A673 (cell line): Measurements from ENCODE around the gene PATJ. TPM values are rescaled to one million over a fixed set of nuclear protein-coding genes. Genes with fewer than 3 reads are reported as not detected.

Experiments
- BruUV-seq: library from RNA; stranded (reverse); fragments of 400-500 nt; replicated peaks from 2 replicates; lab custom pipeline; 2021; lab: Mats Ljungman, UMichigan
- CTCF ChIA-PET: fragments of 300-600 bp; sonication (Branson Sonifier 250); formaldehyde crosslinking; loops from one replicate; lab custom pipeline; 2022; ENCODE audit warnings: antibody characterized with exemption; lab: Charles Lee
- POLR2A ChIA-PET: fragments of 300-600 bp; sonication (Branson Sonifier 250); formaldehyde crosslinking; loops from one replicate; lab custom pipeline; 2022; ENCODE audit warnings: antibody characterized with exemption; ENCODE audit not compliant: low non-redundant PET; lab: Charles Lee
- DNase-seq: peaks from one replicate; pipeline ENCODE4 v3.0.0-alpha.2; 2015; ENCODE audit warnings: low spot score
- H3K27ac ChIP-seq: fragments of 200-600 bp; sonication (generic); 2 replicates; pipeline ENCODE4 v1.5.1; 2016; ENCODE audit warnings: mixed run types, low read depth, mild to moderate bottlenecking, mixed read lengths, antibody characterized with exemption, low read length; ENCODE audit not compliant: poor library complexity, severe bottlenecking
- H3K27me3 ChIP-seq: fragments of 200-600 bp; sonication (generic); replicated peaks from 2 replicates; pipeline ENCODE4 v1.6.1; 2017; ENCODE audit warnings: mixed run types, low read depth, mild to moderate bottlenecking, mixed read lengths, antibody characterized with exemption, low read length; ENCODE audit not compliant: insufficient read depth, poor library complexity
- H3K36me3 ChIP-seq: fragments of 200-600 bp; sonication (generic); 2 replicates; pipeline ENCODE4 v1.6.1; 2016; ENCODE audit warnings: mixed run types, mild to moderate bottlenecking, mixed read lengths, antibody characterized with exemption, low read length; ENCODE audit not compliant: insufficient read depth, poor library complexity, severe bottlenecking
- H3K4me1 ChIP-seq: fragments of 200-600 bp; sonication (generic); 2 replicates; pipeline ENCODE4 v1.6.1; 2017; ENCODE audit warnings: mixed run types, mild to moderate bottlenecking, mixed read lengths, antibody characterized with exemption, low read length; ENCODE audit not compliant: insufficient read depth, poor library complexity, severe bottlenecking
- H3K4me3 ChIP-seq: fragments of 200-600 bp; sonication (generic); 2 replicates; pipeline ENCODE4 v1.5.1; 2016; ENCODE audit warnings: low read depth, mixed run types, mild to moderate bottlenecking, mixed read lengths, low read length; ENCODE audit not compliant: poor library complexity, severe bottlenecking
- H3K9me3 ChIP-seq: fragments of 200-600 bp; sonication (generic); 2 replicates; pipeline ENCODE4 v1.6.1; 2016; ENCODE audit warnings: mixed run types, low read depth, mild to moderate bottlenecking, mixed read lengths, antibody characterized with exemption, low read length; ENCODE audit not compliant: poor library complexity, severe bottlenecking
- CTCF ChIP-seq: fragments of 300-800, 200-600 bp; sonication (generic); conservative IDR thresholded peaks from 2 replicates; pipeline ENCODE4 v1.5.1; 2017; ENCODE audit warnings: low read depth, mild to moderate bottlenecking, antibody characterized with exemption, low read length, moderate library complexity, mixed read lengths
- EZH2 ChIP-seq: fragments of 200-600 bp; sonication (generic); IDR thresholded peaks from 2 replicates; pipeline ENCODE4 v1.6.1; 2017; ENCODE audit warnings: borderline replicate concordance, low read depth, mild to moderate bottlenecking, mixed read lengths, antibody characterized with exemption, low read length; ENCODE audit not compliant: poor library complexity, severe bottlenecking
- intact Hi-C: fragments of 100-400 bp; cut with micrococcal nuclease; formaldehyde crosslinking; loops from one replicate; pipeline ENCODE4 v1.10.0; 2022; ENCODE audit not compliant: unreplicated experiment
- total RNA-seq: library from RNA; stranded (reverse); gene quantifications from 2 replicates; pipeline ENCODE4 v1.2.3, GENCODE V29; 2021

PATJ gene
- total RNA-seq, 1 experiment from 2014 or later = 6.6 TPM

- Histone ChIP-seq H3K27ac (no peak overlapping the region), H3K9me3 (no peaks in the 10 kb centered on the region), H3K4me3 (no peak overlapping the region), H3K36me3 (no peaks in the 10 kb centered on the region), H3K4me1 (peaks cover 23% of the 10 kb centered on the region), H3K27me3 (no peaks in the 10 kb centered on the region)
- ChIA-PET POLR2A (no interaction called here), CTCF (interaction anchor here (0.6 to 0.7 kb wide), 3 partner anchors 322 to 537 kb away, joined by 3 to 9 read pairs (median 5); no protein-coding TSS in a partner anchor)
- no peak for DNase-seq
- BruUV-seq = no TSS peak
- intact Hi-C loops = loop anchor here (5.0 to 10.0 kb wide), 6 partner anchors 206 to 879 kb away; no protein-coding TSS in a partner anchor
- no peak for TF ChIP-seq EZH2
- TF ChIP-seq CTCF = no peak
These were observed 109.0 kb downstream of the PATJ start for GRCh38 chr1:61851235-61851634.

GRCh38 chr1:61851849-61852669, 109.8 kb downstream of the PATJ start:
- ChIA-PET CTCF (interaction anchor here (0.6 to 1.2 kb wide), 5 partner anchors 185 to 1881 kb away, joined by 3 to 9 read pairs (median 4); no protein-coding TSS in a partner anchor), POLR2A (no interaction called here)
- Histone ChIP-seq H3K9me3 (no peaks in the 10 kb centered on the region), H3K36me3 (no peaks in the 10 kb centered on the region), H3K4me1 (peaks cover 23% of the 10 kb centered on the region), H3K4me3 (no peak overlapping the region), H3K27me3 (no peaks in the 10 kb centered on the region), H3K27ac (no peak overlapping the region)
- no TSS peak for BruUV-seq
- peak; percentile 85 for DNase-seq
- peak; percentile 90 for TF ChIP-seq CTCF
- no peak for TF ChIP-seq EZH2
- intact Hi-C loops = loop anchor here (2.0 to 10.0 kb wide), 8 partner anchors 207 to 1875 kb away; no protein-coding TSS in a partner anchor

- ChIA-PET CTCF (interaction anchor here (0.8 to 1.4 kb wide), 9 partner anchors 8 to 1882 kb away, joined by 3 to 8 read pairs (median 5); no protein-coding TSS in a partner anchor), POLR2A (no interaction called here)
- H3K9me3 ChIP-seq = no peaks in the 10 kb centered on the region
- DNase-seq = peak; percentile 55
- TF ChIP-seq EZH2 (no peak), CTCF (no peak)
- intact Hi-C loops = loop anchor here (2.0 to 10.0 kb wide), 8 partner anchors 208 to 1876 kb away; no protein-coding TSS in a partner anchor
- no peaks in the 10 kb centered on the region for H3K27me3 ChIP-seq
- H3K27ac ChIP-seq = no peak overlapping the region
- no peaks in the 10 kb centered on the region for H3K36me3 ChIP-seq
- H3K4me3 ChIP-seq = no peak overlapping the region
- BruUV-seq = no TSS peak
- peaks cover 23% of the 10 kb centered on the region for H3K4me1 ChIP-seq
These were observed 110.4 kb downstream of the PATJ start for GRCh38 chr1:61852670-61853015.
